WTC11 (cell line): ENCODE measurements around the gene SULF2.

Experiments used
- CTCF ChIP-seq: fragments of 200-600 bp; IDR thresholded peaks from 2 replicates; pipeline ENCODE4 v1.8.0; 2022; ENCODE audit warnings: antibody characterized with exemption
- USF1 ChIP-seq: sonication (generic); formaldehyde crosslinking; IDR thresholded peaks from 2 replicates; pipeline ENCODE4 v1.8.0; 2022; ENCODE audit warnings: mild to moderate bottlenecking, missing genetic modification reagents

GRCh38 chr20:47666304-47666703, 119.0 kb downstream of the SULF2 start:
- TF ChIP-seq USF1 = no peak
- no peak for TF ChIP-seq CTCF
